ENCODE data around the gene EIF4G3. TPM values are rescaled to one million over a fixed set of nuclear protein-coding genes. Genes with fewer than 3 reads are reported as not detected.
"Not testable (repeated sequence)": the region's sequence is repeated elsewhere in the genome, so short reads cannot be mapped to it uniquely, and the experiment has no call there.

Gene EIF4G3
- total and polyA plus RNA-seq, 2 donors (not counting 1 experiment from before 2014, with no cell fraction given): 53.5 to 67.0 TPM

GRCh38 chr1:20793236-20793635 lies 383.5 kb downstream of the EIF4G3 start:
- no peak overlapping the region for H3K4me3 ChIP-seq (replicated peaks in 1 of 4; ENCODE audit: control extremely low read depth in 1 of 4, insufficient read depth in 1 of 4, low read depth in 3 of 4, low read length in 4 of 4)
- H3K79me2 ChIP-seq (ENCODE audit: control insufficient read depth, insufficient read depth, low read length): no peaks in the 10 kb centered on the region
- H3K27ac ChIP-seq (ENCODE audit: insufficient read depth, low read length): no peak overlapping the region
- no peaks in the 10 kb centered on the region for H3K9me3 ChIP-seq (ENCODE audit: control insufficient read depth, insufficient read depth, low read depth, low read length)
- peaks cover 7% of the 10 kb centered on the region for H3K4me1 ChIP-seq (ENCODE audit: control insufficient read depth, extremely low read depth, insufficient read depth, low read length)
- no peak overlapping the region for H2AFZ ChIP-seq (ENCODE audit: low read length)
- no peak overlapping the region for H3K9ac ChIP-seq (ENCODE audit: insufficient read depth, low read length)
- TF ChIP-seq CTCF (conservative IDR thresholded peaks at IDR 0.05 in 1 of 2, IDR thresholded peaks at IDR 0.05 in 1 of 2; ENCODE audit: low read depth in 1 of 2, low read length in 2 of 2): no peak
- no peak overlapping the region for H3K4me2 ChIP-seq (ENCODE audit: extremely low read depth, insufficient read depth, low read length)
- DNase-seq (ENCODE audit: low read depth in 2 of 2): no peak
- H3K27me3 ChIP-seq (ENCODE audit: control insufficient read depth, insufficient read depth, low read length): no peaks in the 10 kb centered on the region
- no peaks in the 10 kb centered on the region for H3K36me3 ChIP-seq (ENCODE audit: control insufficient read depth, insufficient read depth, low read length)
- H4K20me1 ChIP-seq (ENCODE audit: control insufficient read depth, extremely low read depth, insufficient read depth, low read length): no peaks in the 10 kb centered on the region

GRCh38 chr1:20792196-20792595 lies 384.5 kb downstream of the EIF4G3 start:
- Histone ChIP-seq H3K4me1 (ENCODE audit: control insufficient read depth, extremely low read depth, insufficient read depth, low read length) (peaks cover 9% of the 10 kb centered on the region), H3K36me3 (ENCODE audit: control insufficient read depth, insufficient read depth, low read length) (no peaks in the 10 kb centered on the region), H3K79me2 (ENCODE audit: control insufficient read depth, insufficient read depth, low read length) (no peaks in the 10 kb centered on the region), H3K4me2 (ENCODE audit: extremely low read depth, insufficient read depth, low read length) (no peak overlapping the region), H3K27me3 (ENCODE audit: control insufficient read depth, insufficient read depth, low read length) (no peaks in the 10 kb centered on the region), H3K27ac (ENCODE audit: insufficient read depth, low read length) (peak overlapping the region; percentile 6), H3K9me3 (ENCODE audit: control insufficient read depth, insufficient read depth, low read depth, low read length) (no peaks in the 10 kb centered on the region), H3K4me3 (replicated peaks in 1 of 4; ENCODE audit: control extremely low read depth in 1 of 4, insufficient read depth in 1 of 4, low read depth in 3 of 4, low read length in 4 of 4) (no peak overlapping the region), H3K9ac (ENCODE audit: insufficient read depth, low read length) (no peak overlapping the region), H4K20me1 (ENCODE audit: control insufficient read depth, extremely low read depth, insufficient read depth, low read length) (no peaks in the 10 kb centered on the region), H2AFZ (ENCODE audit: low read length) (no peak overlapping the region)
- TF ChIP-seq EZH2 (IDR thresholded peaks at IDR 0.05; ENCODE audit: low read length, missing control alignments) (no peak), CTCF (conservative IDR thresholded peaks at IDR 0.05 in 1 of 2, IDR thresholded peaks at IDR 0.05 in 1 of 2; ENCODE audit: low read depth in 1 of 2, low read length in 2 of 2) (no peak)
- DNase-seq (ENCODE audit: low read depth in 2 of 2): peak; percentile 93 to 96

GRCh38 chr1:20790785-20791184 lies 385.9 kb downstream of the EIF4G3 start:
- Histone ChIP-seq H3K36me3 (ENCODE audit: control insufficient read depth, insufficient read depth, low read length) (no peaks in the 10 kb centered on the region), H3K27ac (ENCODE audit: insufficient read depth, low read length) (no peak overlapping the region), H2AFZ (ENCODE audit: low read length) (no peak overlapping the region), H4K20me1 (ENCODE audit: control insufficient read depth, extremely low read depth, insufficient read depth, low read length) (no peaks in the 10 kb centered on the region), H3K4me3 (replicated peaks in 1 of 4; ENCODE audit: control extremely low read depth in 1 of 4, insufficient read depth in 1 of 4, low read depth in 3 of 4, low read length in 4 of 4) (no peak overlapping the region), H3K4me1 (ENCODE audit: control insufficient read depth, extremely low read depth, insufficient read depth, low read length) (peaks cover 9% of the 10 kb centered on the region), H3K27me3 (ENCODE audit: control insufficient read depth, insufficient read depth, low read length) (no peaks in the 10 kb centered on the region), H3K79me2 (ENCODE audit: control insufficient read depth, insufficient read depth, low read length) (peaks cover 7% of the 10 kb centered on the region), H3K9ac (ENCODE audit: insufficient read depth, low read length) (no peak overlapping the region), H3K9me3 (ENCODE audit: control insufficient read depth, insufficient read depth, low read depth, low read length) (no peaks in the 10 kb centered on the region), H3K4me2 (ENCODE audit: extremely low read depth, insufficient read depth, low read length) (no peak overlapping the region)
- no peak for TF ChIP-seq CTCF (conservative IDR thresholded peaks at IDR 0.05 in 1 of 2, IDR thresholded peaks at IDR 0.05 in 1 of 2; ENCODE audit: low read depth in 1 of 2, low read length in 2 of 2)
- no peak for DNase-seq (ENCODE audit: low read depth in 2 of 2)

- H3K27me3 ChIP-seq (ENCODE audit: control insufficient read depth, insufficient read depth, low read length); H3K27ac ChIP-seq (ENCODE audit: insufficient read depth, low read length); H3K9ac ChIP-seq (ENCODE audit: insufficient read depth, low read length); H2AFZ ChIP-seq (ENCODE audit: low read length); H4K20me1 ChIP-seq (ENCODE audit: control insufficient read depth, extremely low read depth, insufficient read depth, low read length); H3K36me3 ChIP-seq (ENCODE audit: control insufficient read depth, insufficient read depth, low read length); H3K4me1 ChIP-seq (ENCODE audit: control insufficient read depth, extremely low read depth, insufficient read depth, low read length); H3K4me2 ChIP-seq (ENCODE audit: extremely low read depth, insufficient read depth, low read length); DNase-seq (ENCODE audit: low read depth in 2 of 2); H3K9me3 ChIP-seq (ENCODE audit: control insufficient read depth, insufficient read depth, low read depth, low read length); H3K4me3 ChIP-seq (replicated peaks in 1 of 4; ENCODE audit: control extremely low read depth in 1 of 4, insufficient read depth in 1 of 4, low read depth in 3 of 4, low read length in 4 of 4): not testable (repeated sequence)
- H3K79me2 ChIP-seq (ENCODE audit: control insufficient read depth, insufficient read depth, low read length): peaks cover 19% of the 10 kb centered on the region
Observed at GRCh38 chr1:20789598-20789997, 387.1 kb downstream of the EIF4G3 start.
